ENCODE data around the gene SLC9A4.

GRCh38 chr2:102506743-102507142 is 33.7 kb downstream of the SLC9A4 start:
- TF ChIP-seq YY1 (IDR thresholded peaks at IDR 0.05; ENCODE audit: insufficient read depth, insufficient read length), result no peak
- TF ChIP-seq ZNF274 (IDR thresholded peaks at IDR 0.05; ENCODE audit: low read depth, low read length), result no peak

All from NT2/D1 (cell line).